Mammary microvascular endothelial cell (primary cell): ENCODE results near the gene PGGHG. TPM values are rescaled to one million over a fixed set of nuclear protein-coding genes. Genes with fewer than 3 reads are reported as not detected.

ENCODE experiments used
- total RNA-seq: library from RNA; depleted of rRNA; stranded (reverse); fragments of >200 nt; gene quantifications from 2 replicates; pipeline ENCODE4 v1.2.3, GENCODE V29; 2015

Gene PGGHG
- 7.1 and 8.0 TPM in 2 replicates for total RNA-seq

DNA sequence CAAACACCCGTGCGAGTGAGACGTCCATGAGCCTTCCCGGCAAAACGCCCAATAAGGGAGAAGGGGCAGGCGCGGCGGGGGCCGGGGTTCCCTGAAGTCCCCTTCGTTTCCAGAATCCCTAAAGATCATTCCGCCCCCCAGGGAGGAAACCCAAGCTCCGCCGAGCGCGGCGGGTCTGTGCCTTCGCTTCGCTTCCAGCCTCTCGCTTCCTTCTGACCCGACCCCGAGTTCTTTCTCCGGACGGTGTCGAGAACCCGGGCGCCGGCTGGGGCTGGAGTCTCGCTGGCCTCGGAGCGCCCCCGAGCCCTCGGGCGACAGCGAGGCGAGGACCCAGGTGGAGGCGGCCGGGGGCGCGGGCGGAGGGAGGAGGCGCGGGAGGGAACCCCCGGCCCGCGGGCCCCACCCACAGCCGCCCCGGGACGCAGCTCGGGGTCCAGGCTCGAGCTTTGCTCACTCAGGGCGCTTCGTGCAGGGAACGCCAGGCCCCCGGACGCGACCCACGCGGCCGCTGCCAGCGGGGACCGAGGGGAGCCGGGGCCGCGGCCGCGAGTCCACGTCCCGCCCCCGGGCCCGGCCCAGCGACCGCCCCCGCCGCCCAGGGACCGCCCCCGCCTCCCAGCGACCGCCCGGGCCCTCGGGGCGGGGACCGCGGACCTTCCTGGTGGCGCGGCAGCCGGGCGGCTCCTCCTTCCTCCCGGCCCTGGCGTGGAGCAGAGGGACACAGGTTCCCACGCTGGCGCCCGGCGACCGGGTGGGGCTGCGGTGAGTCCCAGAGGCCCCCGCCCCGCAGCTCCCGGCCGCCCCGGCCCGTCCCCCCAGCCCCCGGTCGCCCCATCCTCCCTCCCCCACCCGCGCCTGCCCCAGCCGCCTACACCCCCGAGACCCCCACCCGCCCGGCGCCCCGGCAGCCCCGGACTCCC is at the start of gene PGGHG:
Gene PGGHG (plus strand): TSS at position 649 of the 920 bp plus-strand sequence. CDS start 691 bp downstream, outside the sequence.

GRCh38 chr11:278001-278951 is 10.7 kb upstream of the PGGHG start, which contains the start of gene NLRP6:
TSS of gene NLRP6 (plus strand) at chr11:278407. CDS start at chr11:278570, 163 bp downstream.

DNA sequence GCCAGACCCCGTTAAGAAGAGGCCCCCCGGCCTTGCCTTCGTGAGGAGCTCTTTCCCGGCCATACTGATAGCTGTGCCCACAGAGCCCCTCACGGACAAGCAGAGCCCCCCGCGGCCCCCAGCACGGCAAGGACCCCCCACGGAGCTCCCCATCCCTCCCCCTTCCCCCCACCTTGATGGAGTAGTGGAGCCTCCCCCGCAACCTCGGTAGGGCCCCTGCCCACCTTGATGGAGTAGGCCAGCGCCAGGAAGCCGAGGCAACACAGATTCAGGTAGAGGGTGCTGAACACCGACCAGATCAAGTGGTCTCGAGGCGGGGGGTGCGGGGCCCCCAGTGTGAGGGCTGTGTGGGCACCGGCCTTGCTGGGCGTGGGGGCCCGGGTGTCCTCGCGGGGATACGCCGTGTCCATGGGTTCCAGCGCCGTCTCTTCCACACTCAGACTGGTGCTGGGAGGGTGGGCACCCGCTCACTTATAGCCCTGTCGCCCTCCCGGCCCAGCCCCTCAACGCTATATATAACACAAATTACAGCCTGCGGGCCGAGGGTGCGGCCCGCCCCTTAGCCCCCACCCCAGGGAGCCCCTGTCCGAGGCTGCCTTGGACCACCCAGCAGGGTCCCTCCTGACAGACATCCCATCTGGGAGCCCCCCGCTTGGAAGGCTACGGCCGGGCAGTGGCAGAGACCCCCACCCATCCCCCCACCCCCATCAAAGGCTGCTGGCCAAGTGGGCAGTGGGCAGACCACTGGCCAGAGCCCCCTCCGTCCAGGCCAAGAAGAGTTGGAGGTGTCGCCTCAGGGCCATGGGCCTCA is 10.4 kb downstream of the PGGHG start, which contains the start of gene IFITM5:
Gene IFITM5 (minus strand): TSS at position 446 of the 811 bp plus-strand sequence. CDS start 36 bp downstream, at position 410.

GRCh38 chr11:307766-308708 is 19.1 kb downstream of the PGGHG start, which contains the start of gene IFITM2:
TSS of gene IFITM2 (plus strand) at chr11:307816. CDS start at chr11:308193, 377 bp downstream.

GRCh38 chr11:313787-314553 is 25.0 kb downstream of the PGGHG start, which contains the start of gene IFITM1:
TSS of gene IFITM1 (plus strand) at chr11:314040. CDS start at chr11:314171, 131 bp downstream.

Other genes with a start within 250 kb of the PGGHG start
- gene SCGB1C1, start 96.0 kb upstream of the PGGHG start, total RNA-seq: not detected in 2 replicates
- 15.4 and 17.0 TPM in 2 replicates for gene BET1L, start 81.7 kb upstream of the PGGHG start, total RNA-seq
- gene RIC8A, start 81.4 kb upstream of the PGGHG start, total RNA-seq: 109 and 164 TPM in 2 replicates
- gene SIRT3, start 52.8 kb upstream of the PGGHG start, total RNA-seq: 6.3 and 8.7 TPM in 2 replicates
- gene PSMD13, start 52.1 kb upstream of the PGGHG start, total RNA-seq: 204 and 227 TPM in 2 replicates
- gene NLRP6, start 10.7 kb upstream of the PGGHG start, total RNA-seq: not detected in 2 replicates
- not detected in 2 replicates for gene IFITM5, start 10.4 kb downstream of the PGGHG start, total RNA-seq
- gene IFITM2, start 18.7 kb downstream of the PGGHG start, total RNA-seq: 230 and 259 TPM in 2 replicates
- gene IFITM1, start 24.9 kb downstream of the PGGHG start, total RNA-seq: 47.6 and 56.4 TPM in 2 replicates
- 288 and 289 TPM in 2 replicates for gene IFITM3, start 31.7 kb downstream of the PGGHG start, total RNA-seq
- 0.05 TPM in 1 of 2 replicates, not detected in the other for gene B4GALNT4, start 80.4 kb downstream of the PGGHG start, total RNA-seq
- 1.6 and 2.6 TPM in 2 replicates for gene PKP3, start 105.1 kb downstream of the PGGHG start, total RNA-seq
- gene SIGIRR, start 125.9 kb downstream of the PGGHG start, total RNA-seq: 48.3 and 58.3 TPM in 2 replicates
- 0.20 and 0.89 TPM in 2 replicates for gene ANO9, start 152.9 kb downstream of the PGGHG start, total RNA-seq
- 33.6 and 52.3 TPM in 2 replicates for gene PTDSS2, start 161.2 kb downstream of the PGGHG start, total RNA-seq
- 308 and 315 TPM in 2 replicates for gene RNH1, start 218.1 kb downstream of the PGGHG start, total RNA-seq
- 102 and 109 TPM in 2 replicates for gene HRAS, start 246.4 kb downstream of the PGGHG start, total RNA-seq
- gene LRRC56, start 248.4 kb downstream of the PGGHG start, total RNA-seq: 0.05 and 0.73 TPM in 2 replicates